DND-41 (cell line): ENCODE measurements around the gene HTRA1.

Source experiments
- ATAC-seq: fragments of 200-7000 bp; cut with Tn5 transposase; 3 replicates; pipeline ENCODE4 v1.9.1; 2021; ENCODE audit warnings: low read depth; ENCODE audit not compliant: insufficient read depth
- DNase-seq: peaks from one replicate; pipeline ENCODE4 v3.0.0-alpha.2; 2020
- H2AFZ ChIP-seq: 2 replicates; pipeline ENCODE4 v1.6.0; 2012; ENCODE audit warnings: low read depth, low read length
- H3K27ac ChIP-seq: 2 replicates; pipeline ENCODE4 v1.5.1; 2012; ENCODE audit warnings: low read length, inconsistent platforms
- H3K27me3 ChIP-seq: fragments of 200-600 bp; sonication (generic); 2 replicates; pipeline ENCODE4 v1.6.0; 2012; ENCODE audit warnings: low read length, mild to moderate bottlenecking, inconsistent platforms; ENCODE audit not compliant: insufficient read depth, poor library complexity
- H3K36me3 ChIP-seq: 2 replicates; pipeline ENCODE4 v1.5.1; 2012; ENCODE audit warnings: low read length, inconsistent platforms; ENCODE audit not compliant: insufficient read depth
- H3K4me1 ChIP-seq: 2 replicates; pipeline ENCODE4 v1.5.1; 2012; ENCODE audit warnings: mild to moderate bottlenecking, low read length; ENCODE audit not compliant: insufficient read depth
- H3K4me2 ChIP-seq: 2 replicates; pipeline ENCODE4 v1.6.0; 2012; ENCODE audit warnings: mild to moderate bottlenecking, moderate library complexity, low read length, inconsistent platforms; ENCODE audit not compliant: insufficient read depth
- H3K4me3 ChIP-seq, 2 experiments: fragments of 200-600 bp in 1 of 2; shearing (Covaris generic) in 1 of 2; 2 replicates each; pipeline ENCODE4 v1.5.1; 2012 to 2016; ENCODE audit warnings: inconsistent platforms in 2 of 2, low read length in 2 of 2, mild to moderate bottlenecking in 2 of 2, low read depth in 1 of 2, moderate library complexity in 1 of 2
- H3K79me2 ChIP-seq: 2 replicates; pipeline ENCODE4 v1.6.0; 2012; ENCODE audit warnings: low read length, inconsistent platforms; ENCODE audit not compliant: insufficient read depth
- H3K9ac ChIP-seq: 2 replicates; pipeline ENCODE4 v1.6.0; 2012; ENCODE audit warnings: low read depth, mild to moderate bottlenecking, inconsistent platforms, low read length, moderate library complexity
- H3K9me3 ChIP-seq: 2 replicates; pipeline ENCODE4 v1.5.1; 2012; ENCODE audit warnings: low read length, moderate library complexity, mild to moderate bottlenecking, inconsistent platforms; ENCODE audit not compliant: insufficient read depth, severe bottlenecking
- H4K20me1 ChIP-seq: 2 replicates; pipeline ENCODE4 v1.6.0; 2012; ENCODE audit warnings: low read length; ENCODE audit not compliant: insufficient read depth
- EZH2 ChIP-seq: IDR thresholded peaks from 3 replicates; pipeline ENCODE4 v1.6.1; 2012; ENCODE audit warnings: borderline replicate concordance, low read depth, mild to moderate bottlenecking, moderate library complexity, low read length, inconsistent platforms; ENCODE audit not compliant: severe bottlenecking
- TF ChIP-seq, protein P1 (sequence below): IDR thresholded peaks from 2 replicates; pipeline ENCODE4 v1.5.1; 2012; ENCODE audit warnings: borderline replicate concordance, low read length, moderate library complexity, mild to moderate bottlenecking; ENCODE audit not compliant: poor library complexity, severe bottlenecking; ENCODE audit errors: extremely low read depth

HTRA1 gene

DNA sequence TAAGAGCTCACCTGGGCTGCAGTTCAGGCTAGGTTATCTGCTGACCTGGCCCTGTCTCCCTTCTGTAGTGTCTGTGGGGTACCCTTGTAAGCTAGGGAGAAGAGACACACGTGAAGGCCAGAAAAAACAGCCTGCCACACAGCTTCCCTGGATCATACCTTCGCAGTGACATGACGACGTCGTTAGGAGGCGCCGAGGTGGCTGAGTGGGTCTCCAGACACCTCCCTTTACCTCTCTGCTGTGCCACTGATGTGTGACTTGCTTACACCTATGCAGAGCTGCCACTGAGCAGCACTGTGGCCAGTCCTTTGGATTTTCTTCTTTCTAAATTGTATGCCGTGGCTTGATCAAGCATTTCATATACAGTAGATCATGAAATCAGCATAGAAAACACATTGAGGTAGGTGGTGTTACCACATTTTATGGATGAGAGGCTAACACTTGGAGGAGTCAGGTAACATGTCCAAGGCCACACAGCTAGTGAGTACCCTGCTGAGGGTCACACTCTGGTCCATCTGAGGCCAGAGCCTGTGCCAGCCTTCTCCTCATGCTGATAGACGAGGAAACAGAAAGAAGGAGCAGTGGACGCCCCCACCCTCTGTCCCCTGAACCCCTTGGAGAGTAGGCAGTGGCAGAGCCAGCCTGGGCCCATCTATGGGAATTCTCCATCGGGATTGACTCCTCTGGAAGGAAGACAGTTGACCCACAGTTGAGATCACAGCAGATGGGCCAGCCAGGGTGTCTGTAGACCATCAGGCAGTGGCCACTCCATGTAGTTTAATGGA lies 23.1 kb downstream of the HTRA1 start:
- Histone ChIP-seq H3K9ac (no peak overlapping the region), H3K4me3 (no peak overlapping the region), H4K20me1 (no peaks in the 10 kb centered on the region), H3K36me3 (no peaks in the 10 kb centered on the region), H3K27ac (no peak overlapping the region), H3K27me3 (peaks cover 6% of the 10 kb centered on the region), H3K4me1 (no peaks in the 10 kb centered on the region), H3K79me2 (no peaks in the 10 kb centered on the region), H3K4me2 (no peak overlapping the region), H3K9me3 (peaks cover 2% of the 10 kb centered on the region), H2AFZ (no peak overlapping the region)
- DNase-seq (no peak), ATAC-seq (no peak)
- no peak for TF ChIP-seq EZH2
- TF ChIP-seq, protein P1, sequence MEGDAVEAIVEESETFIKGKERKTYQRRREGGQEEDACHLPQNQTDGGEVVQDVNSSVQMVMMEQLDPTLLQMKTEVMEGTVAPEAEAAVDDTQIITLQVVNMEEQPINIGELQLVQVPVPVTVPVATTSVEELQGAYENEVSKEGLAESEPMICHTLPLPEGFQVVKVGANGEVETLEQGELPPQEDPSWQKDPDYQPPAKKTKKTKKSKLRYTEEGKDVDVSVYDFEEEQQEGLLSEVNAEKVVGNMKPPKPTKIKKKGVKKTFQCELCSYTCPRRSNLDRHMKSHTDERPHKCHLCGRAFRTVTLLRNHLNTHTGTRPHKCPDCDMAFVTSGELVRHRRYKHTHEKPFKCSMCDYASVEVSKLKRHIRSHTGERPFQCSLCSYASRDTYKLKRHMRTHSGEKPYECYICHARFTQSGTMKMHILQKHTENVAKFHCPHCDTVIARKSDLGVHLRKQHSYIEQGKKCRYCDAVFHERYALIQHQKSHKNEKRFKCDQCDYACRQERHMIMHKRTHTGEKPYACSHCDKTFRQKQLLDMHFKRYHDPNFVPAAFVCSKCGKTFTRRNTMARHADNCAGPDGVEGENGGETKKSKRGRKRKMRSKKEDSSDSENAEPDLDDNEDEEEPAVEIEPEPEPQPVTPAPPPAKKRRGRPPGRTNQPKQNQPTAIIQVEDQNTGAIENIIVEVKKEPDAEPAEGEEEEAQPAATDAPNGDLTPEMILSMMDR: no peak

GRCh38 chr10:122485670-122486069 lies 24.3 kb downstream of the HTRA1 start:
- Histone ChIP-seq H3K27ac (no peak overlapping the region), H3K4me1 (no peaks in the 10 kb centered on the region), H3K79me2 (no peaks in the 10 kb centered on the region), H3K4me2 (no peak overlapping the region), H2AFZ (no peak overlapping the region), H3K36me3 (no peaks in the 10 kb centered on the region), H3K9ac (no peak overlapping the region), H4K20me1 (no peaks in the 10 kb centered on the region), H3K27me3 (peaks cover 6% of the 10 kb centered on the region), H3K4me3 (no peak overlapping the region), H3K9me3 (peaks cover 2% of the 10 kb centered on the region)
- DNase-seq: no peak
- TF ChIP-seq, protein P1: no peak
- no peak for TF ChIP-seq EZH2
- no peak for ATAC-seq

DNA sequence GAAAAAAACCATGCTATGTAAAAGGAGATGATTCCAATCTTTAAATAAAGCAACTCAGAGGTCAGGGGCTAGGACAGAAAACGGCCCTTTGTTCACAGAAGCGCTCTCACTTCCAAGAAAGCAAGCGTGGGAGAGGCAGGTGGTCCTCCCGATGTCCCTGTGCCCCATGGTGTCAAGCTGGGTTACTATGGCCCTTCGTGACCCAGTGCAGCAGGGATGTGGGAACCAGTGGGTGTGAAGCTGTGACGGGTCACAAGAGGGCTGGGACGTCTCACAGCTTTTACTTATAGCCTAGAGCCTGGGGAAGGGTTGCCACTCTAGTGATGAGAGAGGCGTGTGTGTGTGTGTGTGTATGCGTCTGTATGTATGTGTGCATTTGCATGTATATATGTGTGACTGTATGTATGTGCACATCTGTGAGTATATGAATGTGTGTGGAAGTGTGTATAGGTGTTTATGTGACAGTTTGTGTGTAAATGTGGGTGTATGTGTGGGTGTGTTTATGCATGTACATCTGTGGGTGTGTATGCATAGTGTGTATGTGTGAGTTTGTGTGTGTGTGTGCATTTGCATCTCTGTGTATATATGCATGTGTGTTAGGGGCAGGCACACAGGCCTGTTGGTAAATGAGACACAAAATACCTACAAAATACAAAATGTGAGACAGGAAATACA lies 25.2 kb downstream of the HTRA1 start:
- Histone ChIP-seq H3K4me1 (no peaks in the 10 kb centered on the region), H3K79me2 (no peaks in the 10 kb centered on the region), H3K4me2 (no peak overlapping the region), H4K20me1 (no peaks in the 10 kb centered on the region), H3K36me3 (no peaks in the 10 kb centered on the region), H3K4me3 (no peak overlapping the region), H3K27me3 (peaks cover 6% of the 10 kb centered on the region), H3K9ac (no peak overlapping the region), H3K9me3 (no peaks in the 10 kb centered on the region), H3K27ac (no peak overlapping the region), H2AFZ (no peak overlapping the region)
- DNase-seq (no peak), ATAC-seq (no peak)
- TF ChIP-seq, protein P1: no peak
- TF ChIP-seq EZH2: no peak
